Bladder microvascular endothelial cell (primary cell): ENCODE measurements around the gene MYEF2. TPM values are rescaled to one million over a fixed set of nuclear protein-coding genes. Genes with fewer than 3 reads are reported as not detected.

Experiments
- total RNA-seq: library from RNA; depleted of rRNA; stranded (reverse); fragments of >200 nt; gene quantifications from 2 replicates; pipeline ENCODE4 v1.2.3, GENCODE V29; 2014

The MYEF2 gene
- total RNA-seq = 7.0 and 34.7 TPM in 2 replicates

GRCh38 chr15:48177766-48178647 is at the start of gene MYEF2:
Gene MYEF2 (minus strand): TSS chr15:48178295. CDS start chr15:48178237, 58 bp downstream.

GRCh38 chr15:48205981-48206380 is 27.9 kb upstream of the MYEF2 start, which contains the start of gene SLC12A1:
Gene SLC12A1 (plus strand): TSS chr15:48206302. CDS start chr15:48207720, 1,418 bp downstream.

GRCh38 chr15:48191574-48192225 is 13.6 kb upstream of the MYEF2 start, which contains the start of gene CTXN2:
Gene CTXN2 (plus strand): TSS chr15:48191665. CDS start chr15:48201301, 9,636 bp downstream.

GRCh38 chr15:48120745-48121144 is 57.4 kb downstream of the MYEF2 start, which contains the start of gene SLC24A5:
Gene SLC24A5 (plus strand): TSS chr15:48120990. CDS start chr15:48121045, 55 bp downstream.

Other genes starting within 250 kb of the MYEF2 start
- not detected in 2 replicates for gene SLC24A5, start 57.3 kb downstream of the MYEF2 start, total RNA-seq
- gene CTXN2, start 13.4 kb upstream of the MYEF2 start, total RNA-seq = not detected in 2 replicates
- not detected in 2 replicates for gene SLC12A1, start 28.0 kb upstream of the MYEF2 start, total RNA-seq
- gene DUT, start 153.1 kb upstream of the MYEF2 start, total RNA-seq = 39.7 and 47.6 TPM in 2 replicates